DOHH2 (cell line): Measurements from ENCODE around the gene MRPL50.

Source experiments
- H3F3A ChIP-seq: fragments of 200-600 bp; sonication (generic), shearing (Covaris generic); 2 replicates; pipeline ENCODE4 v1.6.0; 2016; ENCODE audit warnings: antibody characterized with exemption, mild to moderate bottlenecking; ENCODE audit not compliant: control insufficient read depth, insufficient read depth
- H3K27ac ChIP-seq: fragments of 200-600 bp; sonication (generic); 2 replicates; pipeline ENCODE4 v1.5.1; 2014; ENCODE audit warnings: low read depth, mild to moderate bottlenecking, low read length, moderate library complexity
- H3K27me3 ChIP-seq: fragments of 200-600 bp; sonication (generic); 2 replicates; pipeline ENCODE4 v1.6.1; 2014; ENCODE audit warnings: mild to moderate bottlenecking, low read length, mixed read lengths; ENCODE audit not compliant: control insufficient read depth
- H3K36me3 ChIP-seq: fragments of 200-600 bp; sonication (generic); 2 replicates; pipeline ENCODE4 v1.6.1; 2014; ENCODE audit warnings: mild to moderate bottlenecking, low read length, moderate library complexity, mixed read lengths; ENCODE audit not compliant: control insufficient read depth
- H3K4me1 ChIP-seq: fragments of 200-600 bp; sonication (generic); 2 replicates; pipeline ENCODE4 v1.6.1; 2014; ENCODE audit warnings: mild to moderate bottlenecking, low read length, mixed read lengths; ENCODE audit not compliant: control insufficient read depth
- H3K4me2 ChIP-seq: fragments of 200-600 bp; sonication (generic); 2 replicates; pipeline ENCODE4 v1.6.0; 2014; ENCODE audit warnings: mild to moderate bottlenecking, low read length, moderate library complexity
- H3K4me3 ChIP-seq: fragments of 200-600 bp; sonication (generic); 2 replicates; pipeline ENCODE4 v1.5.1; 2014; ENCODE audit warnings: mild to moderate bottlenecking, low read length, mixed read lengths
- H3K79me2 ChIP-seq: fragments of 200-600 bp; sonication (generic); 2 replicates; pipeline ENCODE4 v1.6.1; 2014; ENCODE audit warnings: mild to moderate bottlenecking, low read length, mixed read lengths; ENCODE audit not compliant: control insufficient read depth
- H3K9me2 ChIP-seq: fragments of 200-600 bp; sonication (generic); replicated peaks from 2 replicates; pipeline ENCODE4 v1.6.1; 2014; ENCODE audit warnings: mild to moderate bottlenecking, low read length, mixed read lengths; ENCODE audit not compliant: control insufficient read depth
- H3K9me3 ChIP-seq: fragments of 200-600 bp; sonication (generic); 2 replicates; pipeline ENCODE4 v1.6.1; 2014; ENCODE audit warnings: antibody characterized with exemption, low read length, mixed read lengths; ENCODE audit not compliant: control insufficient read depth, insufficient read depth
- H4K20me1 ChIP-seq: fragments of 200-600 bp; sonication (generic); 2 replicates; pipeline ENCODE4 v1.6.0; 2014; ENCODE audit warnings: low read depth, mild to moderate bottlenecking, antibody characterized with exemption, low read length, moderate library complexity; ENCODE audit not compliant: control insufficient read depth, insufficient read depth
- EZH2phosphoT487 ChIP-seq: fragments of 200-600 bp; sonication (generic); IDR thresholded peaks from 2 replicates; pipeline ENCODE4 v1.6.1; 2017; ENCODE audit warnings: borderline replicate concordance, mild to moderate bottlenecking, antibody characterized with exemption, low read length, moderate library complexity, mixed read lengths
- TF ChIP-seq, protein P1 (sequence below): fragments of 200-600 bp; sonication (generic); IDR thresholded peaks from one replicate; pipeline ENCODE4 v1.5.1; 2014; ENCODE audit warnings: antibody characterized with exemption, mild to moderate bottlenecking, low read depth, low read length; ENCODE audit not compliant: poor library complexity, severe bottlenecking

Gene MRPL50

DNA sequence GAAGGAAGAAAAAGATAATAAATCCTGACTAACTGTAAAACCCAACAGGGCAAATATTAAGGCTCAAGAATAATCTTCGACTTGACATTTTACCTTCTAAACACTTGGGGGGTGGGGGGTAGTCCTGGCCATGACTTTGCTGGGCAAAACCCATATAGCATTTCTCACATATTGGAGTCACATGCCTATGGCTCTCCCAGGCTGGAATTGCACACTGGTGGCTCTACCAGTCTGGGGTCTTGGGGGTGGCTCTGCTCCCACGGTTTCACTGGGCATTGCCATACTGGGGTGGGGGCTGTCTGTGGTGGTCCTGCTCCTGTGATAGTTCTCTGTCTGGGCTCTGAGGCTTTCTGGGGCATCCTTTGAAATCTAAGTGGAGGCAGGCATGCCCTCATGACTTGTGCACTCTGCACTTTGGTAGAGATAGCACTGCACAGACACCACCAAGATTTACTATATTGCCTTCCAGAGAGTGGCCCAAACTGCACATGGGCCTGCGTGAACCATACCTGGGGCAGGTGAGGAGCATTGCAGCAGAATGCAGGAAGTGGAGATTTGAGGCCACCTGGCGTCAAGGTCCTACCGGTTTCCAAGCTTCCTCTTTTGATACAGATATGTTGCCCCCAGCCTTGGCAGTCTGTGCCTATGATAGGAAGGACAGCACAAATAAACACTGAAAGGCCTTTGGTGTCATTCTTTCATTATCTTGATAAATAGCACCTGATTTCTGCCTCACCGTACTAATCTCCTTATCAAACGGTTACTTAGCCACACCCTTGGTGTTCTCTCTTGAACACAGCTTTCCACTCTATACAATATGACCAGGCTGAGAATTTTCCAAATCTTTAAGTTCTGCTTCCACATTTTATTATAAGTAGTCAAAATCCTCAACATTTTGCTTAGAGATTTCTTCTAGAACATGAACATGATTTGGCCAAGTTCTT, 43.4 kb downstream of the MRPL50 start:
- H3K27me3 ChIP-seq = no peaks in the 10 kb centered on the region
- H3K4me1 ChIP-seq = no peaks in the 10 kb centered on the region
- H4K20me1 ChIP-seq = no peaks in the 10 kb centered on the region
- H3K9me3 ChIP-seq = no peaks in the 10 kb centered on the region
- H3K4me3 ChIP-seq = no peak overlapping the region
- no peak overlapping the region for H3K4me2 ChIP-seq
- no peaks in the 10 kb centered on the region for H3K79me2 ChIP-seq
- no peaks in the 10 kb centered on the region for H3F3A ChIP-seq
- H3K36me3 ChIP-seq = no peaks in the 10 kb centered on the region
- H3K27ac ChIP-seq = no peak overlapping the region
- no peak for TF ChIP-seq EZH2phosphoT487
- TF ChIP-seq, protein P1, sequence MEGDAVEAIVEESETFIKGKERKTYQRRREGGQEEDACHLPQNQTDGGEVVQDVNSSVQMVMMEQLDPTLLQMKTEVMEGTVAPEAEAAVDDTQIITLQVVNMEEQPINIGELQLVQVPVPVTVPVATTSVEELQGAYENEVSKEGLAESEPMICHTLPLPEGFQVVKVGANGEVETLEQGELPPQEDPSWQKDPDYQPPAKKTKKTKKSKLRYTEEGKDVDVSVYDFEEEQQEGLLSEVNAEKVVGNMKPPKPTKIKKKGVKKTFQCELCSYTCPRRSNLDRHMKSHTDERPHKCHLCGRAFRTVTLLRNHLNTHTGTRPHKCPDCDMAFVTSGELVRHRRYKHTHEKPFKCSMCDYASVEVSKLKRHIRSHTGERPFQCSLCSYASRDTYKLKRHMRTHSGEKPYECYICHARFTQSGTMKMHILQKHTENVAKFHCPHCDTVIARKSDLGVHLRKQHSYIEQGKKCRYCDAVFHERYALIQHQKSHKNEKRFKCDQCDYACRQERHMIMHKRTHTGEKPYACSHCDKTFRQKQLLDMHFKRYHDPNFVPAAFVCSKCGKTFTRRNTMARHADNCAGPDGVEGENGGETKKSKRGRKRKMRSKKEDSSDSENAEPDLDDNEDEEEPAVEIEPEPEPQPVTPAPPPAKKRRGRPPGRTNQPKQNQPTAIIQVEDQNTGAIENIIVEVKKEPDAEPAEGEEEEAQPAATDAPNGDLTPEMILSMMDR = no peak
- no peaks in the 10 kb centered on the region for H3K9me2 ChIP-seq

DNA sequence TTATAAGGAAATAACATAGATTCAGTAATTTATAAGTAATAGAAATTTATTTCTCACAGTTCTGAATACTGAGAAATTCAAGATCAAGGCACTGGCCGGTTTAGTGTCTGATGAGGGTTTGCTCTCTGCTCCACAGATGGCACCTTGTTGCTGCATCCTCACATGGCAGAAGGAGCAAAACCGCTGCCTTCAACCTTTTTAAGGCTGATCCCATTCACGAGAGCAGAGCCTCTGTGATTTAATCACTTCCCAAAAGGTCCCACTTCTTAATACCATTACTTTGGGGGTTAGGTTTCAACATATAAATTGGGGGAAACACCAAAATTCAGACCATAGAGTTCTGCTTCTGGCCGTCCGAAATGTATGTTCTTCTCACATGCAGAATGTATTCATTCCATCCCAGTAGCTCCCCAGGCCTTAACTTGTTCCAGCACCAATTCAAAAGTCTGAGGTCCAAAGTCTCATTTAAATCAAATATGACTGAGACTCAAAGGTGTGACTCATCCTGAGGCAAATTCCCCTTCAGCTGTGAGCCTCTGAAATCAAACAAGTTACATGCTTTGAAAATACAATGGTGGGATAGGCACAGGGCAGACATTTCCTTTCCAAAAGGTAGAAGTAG, 44.2 kb downstream of the MRPL50 start:
- Histone ChIP-seq H3F3A (no peaks in the 10 kb centered on the region), H3K27me3 (no peaks in the 10 kb centered on the region), H3K9me3 (no peaks in the 10 kb centered on the region), H3K9me2 (no peaks in the 10 kb centered on the region), H3K27ac (no peak overlapping the region), H3K36me3 (no peaks in the 10 kb centered on the region), H3K4me2 (no peak overlapping the region), H3K4me1 (no peaks in the 10 kb centered on the region), H4K20me1 (no peaks in the 10 kb centered on the region), H3K4me3 (no peak overlapping the region), H3K79me2 (no peaks in the 10 kb centered on the region)
- TF ChIP-seq, protein P1 = no peak
- no peak for TF ChIP-seq EZH2phosphoT487

DNA sequence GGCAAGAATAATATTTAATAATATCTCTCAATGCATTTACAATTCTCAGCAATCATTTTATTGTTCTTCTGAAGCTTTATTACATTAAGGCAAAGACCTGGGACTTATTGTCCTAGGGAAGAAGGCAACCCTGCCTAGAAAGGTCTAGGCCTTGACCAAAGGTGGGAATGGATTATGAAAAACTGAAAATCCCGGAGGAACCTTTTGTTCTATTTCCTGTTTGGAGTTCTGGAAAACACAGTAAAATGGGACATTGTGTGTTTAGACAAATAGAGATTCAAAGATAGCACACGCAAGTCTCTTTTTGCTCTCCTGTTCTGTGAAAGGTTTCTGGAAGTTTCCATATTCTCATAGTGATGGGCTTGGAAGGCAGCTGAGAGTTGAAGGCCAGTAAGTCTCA, 44.7 kb downstream of the MRPL50 start:
- Histone ChIP-seq H3K4me3 (no peak overlapping the region), H3K4me1 (no peaks in the 10 kb centered on the region)

More for the DNA sequence above, 44.7 kb downstream of the MRPL50 start:
- Histone ChIP-seq H3K9me2 (no peaks in the 10 kb centered on the region), H3K36me3 (no peaks in the 10 kb centered on the region), H3F3A (no peaks in the 10 kb centered on the region), H3K4me2 (no peak overlapping the region), H3K27ac (no peak overlapping the region), H3K27me3 (no peaks in the 10 kb centered on the region; the same call in 1 of the 2 replicates), H4K20me1 (no peaks in the 10 kb centered on the region), H3K79me2 (no peaks in the 10 kb centered on the region), H3K9me3 (no peaks in the 10 kb centered on the region)
- TF ChIP-seq, protein P1 = no peak
- TF ChIP-seq EZH2phosphoT487 = no peak
